ENCODE data around the gene AP2M1.

Gene AP2M1

DNA sequence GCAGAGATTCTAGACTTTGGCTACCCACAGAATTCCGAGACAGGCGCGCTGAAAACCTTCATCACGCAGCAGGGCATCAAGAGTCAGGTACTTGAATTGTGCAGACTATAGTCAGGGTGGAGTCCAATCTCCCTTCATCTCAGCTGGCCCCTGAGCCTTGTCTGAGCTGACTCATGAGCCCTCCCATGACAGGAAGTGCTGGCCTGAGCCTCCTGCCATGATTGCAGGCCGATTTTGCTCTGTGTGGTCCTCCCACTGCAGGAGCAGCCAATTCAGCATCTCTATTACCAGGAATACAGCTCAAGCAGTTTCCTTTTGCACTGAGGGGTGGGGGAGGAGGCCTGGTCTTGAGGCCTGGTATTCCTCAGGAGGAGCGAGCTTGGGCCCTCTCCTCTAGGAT, 5.5 kb downstream of the AP2M1 start:
- DNase-seq (no peak), ATAC-seq (no peak)

DNA sequence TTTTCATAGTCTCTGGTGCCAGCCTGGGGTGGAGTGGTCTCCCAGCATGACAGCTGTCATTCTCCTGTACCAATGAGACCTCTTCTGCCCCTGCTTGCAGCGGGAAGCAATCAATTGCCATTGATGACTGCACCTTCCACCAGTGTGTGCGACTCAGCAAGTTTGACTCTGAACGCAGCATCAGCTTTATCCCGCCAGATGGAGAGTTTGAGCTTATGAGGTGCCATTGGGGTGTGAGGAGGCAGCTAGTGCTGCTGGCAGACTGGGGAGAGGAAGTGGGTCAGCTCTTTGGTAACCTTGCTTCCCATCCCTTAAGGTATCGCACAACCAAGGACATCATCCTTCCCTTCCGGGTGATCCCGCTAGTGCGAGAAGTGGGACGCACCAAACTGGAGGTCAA, 6.9 kb downstream of the AP2M1 start:
- DNase-seq (no peak), ATAC-seq (no peak)

DNA sequence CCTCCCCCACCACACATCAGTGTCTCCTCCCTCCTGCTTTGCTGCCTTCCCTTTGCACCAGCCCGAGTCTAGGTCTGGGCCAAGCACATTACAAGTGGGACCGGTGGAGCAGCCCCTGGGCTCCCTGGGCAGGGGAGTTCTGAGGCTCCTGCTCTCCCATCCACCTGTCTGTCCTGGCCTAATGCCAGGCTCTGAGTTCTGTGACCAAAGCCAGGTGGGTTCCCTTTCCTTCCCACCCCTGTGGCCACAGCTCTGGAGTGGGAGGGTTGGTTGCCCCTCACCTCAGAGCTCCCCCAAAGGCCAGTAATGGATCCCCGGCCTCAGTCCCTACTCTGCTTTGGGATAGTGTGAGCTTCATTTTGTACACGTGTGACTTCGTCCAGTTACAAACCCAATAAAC, 9.0 kb downstream of the AP2M1 start:
- ATAC-seq (no peak), DNase-seq (no peak)

DNA sequence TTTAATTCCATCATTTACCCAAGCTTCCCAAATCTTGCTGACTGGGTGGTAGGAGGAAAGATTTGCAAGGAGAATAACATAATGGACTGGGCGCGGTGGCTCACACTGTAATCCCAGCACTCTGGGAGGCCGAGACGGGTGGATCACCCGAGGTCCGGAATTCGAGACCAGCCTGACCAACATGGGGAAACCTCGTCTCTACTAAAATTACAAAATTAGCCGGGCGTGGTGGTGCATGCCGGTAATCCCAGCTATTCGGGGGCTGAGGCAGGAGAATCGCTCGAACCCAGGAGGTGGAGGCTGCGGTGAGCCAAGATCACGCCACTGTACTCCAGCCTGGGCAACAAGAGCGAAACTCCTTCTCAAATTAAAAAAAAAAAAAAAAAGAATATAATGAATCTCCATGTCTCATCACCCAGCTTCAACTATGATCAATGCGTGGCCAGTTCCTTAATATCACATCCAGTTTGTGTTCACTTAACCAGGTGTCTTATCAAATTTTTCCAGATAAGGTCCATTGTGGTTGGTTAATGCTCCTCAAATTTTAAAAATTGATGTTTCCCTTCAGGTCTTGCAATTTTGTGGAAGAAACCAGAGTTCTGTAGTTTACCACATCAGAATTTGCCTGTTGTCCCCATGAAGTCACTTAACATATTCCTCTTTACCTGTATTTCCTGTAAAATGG, 10.0 kb downstream of the AP2M1 start:
- no peak for DNase-seq
- ATAC-seq, result no peak

DNA sequence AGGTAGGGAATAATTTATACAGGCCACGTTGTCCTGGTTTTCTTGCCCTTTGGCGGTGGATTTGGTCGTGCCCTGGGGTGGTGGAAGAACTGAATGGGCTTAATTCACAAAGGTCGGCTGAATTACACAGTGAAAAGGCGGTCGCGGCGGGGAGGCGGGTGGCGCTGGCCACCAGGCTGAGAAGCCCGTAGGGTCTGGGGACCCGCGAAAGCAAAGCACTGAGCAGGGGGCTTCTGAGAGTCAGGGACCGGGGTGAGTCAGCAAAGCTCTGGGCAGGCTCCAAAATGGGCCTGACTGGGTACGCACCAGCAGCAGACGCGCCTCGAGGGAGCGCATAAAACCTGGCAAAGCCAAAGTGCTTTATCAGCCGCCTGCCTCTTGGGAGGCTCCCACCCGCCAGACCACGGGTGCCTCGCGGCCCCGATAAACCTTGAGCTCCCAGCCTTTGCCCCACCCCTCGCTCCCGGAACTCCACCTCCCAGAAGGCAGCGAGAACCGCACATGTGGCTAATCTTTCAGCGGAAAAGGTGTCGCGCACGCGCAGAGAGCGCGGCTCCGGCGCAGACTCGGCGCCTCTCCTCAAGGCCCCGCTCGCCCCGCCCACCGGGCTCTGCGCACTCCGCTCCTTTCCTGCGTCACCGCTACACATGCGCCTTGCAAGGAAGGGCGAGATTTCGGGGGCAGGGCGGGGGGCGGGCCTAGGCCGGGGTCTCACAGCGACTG, 11.0 kb downstream of the AP2M1 start:
- DNase-seq (peak; percentile 100), ATAC-seq (peak; percentile 93)

DNA sequence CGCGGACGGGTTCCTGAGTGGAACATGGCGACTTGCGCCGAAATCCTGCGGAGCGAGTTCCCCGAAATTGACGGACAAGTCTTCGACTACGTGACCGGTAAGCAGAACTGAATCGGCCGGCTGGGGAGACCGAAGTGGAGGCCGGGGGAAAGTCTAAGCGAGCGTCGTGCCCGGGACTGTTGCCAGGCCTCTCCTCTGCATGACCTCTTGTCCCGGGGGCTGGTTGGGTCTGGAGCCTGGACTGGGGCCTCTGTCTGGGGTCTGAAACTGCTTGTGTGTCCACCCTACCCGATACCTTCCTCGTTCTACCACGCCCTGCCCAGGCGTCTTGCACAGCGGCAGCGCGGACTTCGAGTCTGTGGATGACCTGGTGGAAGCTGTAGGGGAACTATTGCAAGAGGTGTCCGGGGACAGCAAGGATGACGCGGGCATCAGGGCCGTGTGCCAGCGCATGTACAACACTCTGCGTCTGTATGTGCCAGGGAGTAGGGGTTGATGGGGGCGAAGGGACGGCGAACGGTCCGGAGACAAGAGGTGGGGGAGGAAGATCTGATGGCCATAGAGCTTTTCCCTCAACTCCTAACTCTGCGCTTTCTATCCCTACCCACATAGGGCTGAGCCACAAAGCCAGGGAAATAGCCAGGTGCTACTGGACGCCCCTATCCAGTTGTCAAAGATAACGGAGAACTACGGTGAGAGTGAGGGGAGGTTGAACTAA, 11.7 kb downstream of the AP2M1 start, which contains the start of gene ABCF3:
Gene ABCF3, plus strand, starts transcription at position 16 of the 718 bp plus-strand sequence. Its CDS starts 9 bp downstream, at position 25.
- ATAC-seq, result peak; percentile 10
- no peak for DNase-seq

DNA sequence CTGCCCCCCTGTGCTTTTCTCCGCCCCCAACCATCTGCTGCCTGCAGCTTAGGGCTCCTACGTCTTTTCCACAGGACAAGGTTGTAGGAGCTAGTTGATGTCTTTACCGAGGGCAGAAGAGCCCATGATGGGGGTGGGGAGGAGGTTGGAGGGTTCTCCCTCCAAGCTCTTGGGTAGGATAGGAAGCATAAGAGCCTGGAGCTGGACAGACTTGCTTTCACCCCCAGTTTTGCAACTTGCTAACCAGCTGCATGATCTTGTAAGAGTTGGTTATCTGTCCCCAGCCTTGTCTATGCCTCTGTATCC, 12.2 kb downstream of the AP2M1 start:
- no peak for ATAC-seq

DNA sequence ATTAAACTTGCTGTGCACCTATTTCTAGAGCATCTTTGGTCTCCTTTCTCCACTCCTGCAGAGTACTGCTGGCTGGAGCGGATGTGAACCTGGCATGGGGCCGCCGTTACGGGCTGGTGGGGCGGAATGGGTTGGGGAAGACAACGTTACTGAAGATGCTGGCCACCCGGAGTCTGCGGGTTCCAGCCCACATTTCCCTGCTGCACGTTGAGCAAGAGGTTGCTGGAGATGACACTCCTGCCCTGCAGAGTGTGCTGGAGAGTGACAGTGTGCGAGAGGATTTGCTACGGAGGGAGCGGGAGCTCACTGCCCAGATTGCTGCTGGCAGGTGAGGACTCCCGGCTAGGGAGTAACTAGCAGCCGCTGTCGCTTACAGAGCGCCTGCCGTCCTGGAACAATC, 13.4 kb downstream of the AP2M1 start:
- ATAC-seq (no peak), DNase-seq (no peak)

More for the DNA sequence above, 12.2 kb downstream of the AP2M1 start:
- DNase-seq, result no peak

DNA sequence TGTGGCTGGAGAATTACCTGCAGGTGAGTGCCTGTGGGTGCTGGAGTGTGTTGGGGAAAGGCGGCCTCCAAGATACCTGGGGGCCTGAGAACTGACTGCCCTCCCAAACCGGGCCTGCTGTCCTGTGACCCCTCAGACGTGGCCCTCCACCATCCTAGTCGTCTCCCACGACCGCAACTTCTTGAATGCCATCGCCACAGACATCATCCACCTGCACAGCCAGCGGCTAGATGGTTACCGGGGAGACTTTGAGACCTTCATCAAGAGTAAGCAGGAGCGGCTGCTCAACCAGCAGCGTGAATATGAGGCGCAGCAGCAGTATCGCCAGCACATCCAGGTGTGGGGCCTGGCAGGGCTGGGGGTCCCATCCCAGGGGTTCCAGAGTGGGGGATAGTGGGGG, 14.8 kb downstream of the AP2M1 start:
- ATAC-seq (no peak), DNase-seq (no peak)

DNA sequence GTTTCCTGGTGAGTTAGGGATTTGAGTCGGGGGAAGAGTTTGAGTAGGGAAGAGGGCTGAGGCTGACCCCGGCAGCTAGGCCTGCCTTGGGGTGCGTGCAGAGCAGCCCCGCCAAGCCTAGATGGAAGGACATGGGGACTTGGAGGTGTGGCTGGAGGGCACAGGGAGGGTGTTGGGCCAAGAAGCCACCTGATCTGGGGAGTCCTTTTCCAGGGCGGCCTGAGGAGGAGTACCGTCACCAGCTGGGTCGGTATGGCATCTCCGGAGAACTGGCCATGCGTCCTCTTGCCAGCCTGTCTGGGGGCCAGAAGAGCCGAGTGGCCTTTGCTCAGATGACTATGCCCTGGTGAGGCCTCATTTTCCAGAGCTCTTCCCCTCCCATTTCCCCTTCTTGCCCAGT, 18.2 kb downstream of the AP2M1 start:
- ATAC-seq (no peak), DNase-seq (no peak)

DNA sequence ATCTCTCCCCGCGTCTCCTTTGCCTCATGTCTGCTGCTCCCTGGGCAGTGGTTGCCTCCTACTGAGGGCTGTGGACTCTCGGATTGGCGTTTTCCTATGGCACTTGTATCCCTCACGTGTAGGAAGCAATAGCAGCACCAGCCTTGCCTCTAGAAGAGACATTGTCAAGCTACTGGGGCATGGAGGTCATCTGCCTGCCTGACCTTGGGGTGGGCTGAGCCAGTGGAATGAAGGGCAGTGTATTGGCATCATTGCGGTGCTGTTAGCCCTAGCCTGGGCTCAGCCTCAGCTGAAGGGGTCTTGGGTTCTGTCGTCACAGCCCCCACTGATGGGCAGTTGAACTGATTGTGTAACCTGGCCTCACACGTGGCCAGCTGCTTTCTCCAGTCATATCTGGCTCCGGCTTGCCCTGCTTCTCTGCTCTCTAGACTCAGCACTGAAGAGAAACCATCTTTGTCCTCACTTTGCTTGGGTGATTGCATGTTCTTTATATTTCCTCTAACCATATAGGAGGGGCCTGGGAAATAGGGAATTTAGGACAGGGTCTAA, 19.4 kb downstream of the AP2M1 start:
- ATAC-seq (no peak), DNase-seq (no peak)

DNA sequence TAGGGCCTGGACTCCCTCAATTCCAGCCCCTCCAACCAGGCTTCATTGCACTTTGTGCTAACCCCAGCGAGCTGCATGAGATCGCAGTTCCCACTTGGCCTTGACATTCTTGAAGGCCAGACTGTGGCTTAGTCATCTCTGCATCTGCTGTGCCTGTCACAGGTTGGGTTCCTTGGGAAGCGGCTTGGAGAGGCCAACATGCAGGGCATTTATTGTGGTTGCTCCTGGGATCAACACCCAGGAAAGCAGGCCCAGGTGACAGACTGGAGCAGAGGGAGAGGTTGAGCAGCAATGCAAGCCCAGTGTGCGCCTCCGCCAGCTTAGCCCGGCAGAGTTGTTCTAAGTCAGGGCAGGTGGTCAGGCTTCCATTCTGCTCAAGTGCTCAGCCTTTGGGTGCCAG, 21.9 kb downstream of the AP2M1 start:
- ATAC-seq, result no peak
- DNase-seq, result no peak

DNA sequence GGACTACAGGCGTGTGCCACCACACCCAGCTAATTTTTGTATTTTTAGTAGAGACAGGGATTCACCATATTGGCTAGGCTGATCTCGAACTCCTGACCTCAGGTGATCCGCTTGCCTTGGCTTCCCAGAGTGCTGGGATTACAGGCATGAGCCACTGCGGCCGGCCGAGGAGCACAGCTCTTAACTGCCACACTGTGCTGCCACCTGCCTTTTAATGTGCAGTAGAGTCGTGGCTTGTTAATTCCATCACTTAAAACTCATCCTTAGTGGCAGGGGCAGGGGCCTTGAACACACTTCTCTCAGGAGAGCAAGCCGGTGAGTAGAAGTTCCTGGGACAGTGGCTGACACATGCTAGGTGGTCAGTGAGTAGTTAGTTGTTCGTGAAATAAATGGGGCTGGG, 23.9 kb downstream of the AP2M1 start:
- DNase-seq (no peak), ATAC-seq (no peak)

DNA sequence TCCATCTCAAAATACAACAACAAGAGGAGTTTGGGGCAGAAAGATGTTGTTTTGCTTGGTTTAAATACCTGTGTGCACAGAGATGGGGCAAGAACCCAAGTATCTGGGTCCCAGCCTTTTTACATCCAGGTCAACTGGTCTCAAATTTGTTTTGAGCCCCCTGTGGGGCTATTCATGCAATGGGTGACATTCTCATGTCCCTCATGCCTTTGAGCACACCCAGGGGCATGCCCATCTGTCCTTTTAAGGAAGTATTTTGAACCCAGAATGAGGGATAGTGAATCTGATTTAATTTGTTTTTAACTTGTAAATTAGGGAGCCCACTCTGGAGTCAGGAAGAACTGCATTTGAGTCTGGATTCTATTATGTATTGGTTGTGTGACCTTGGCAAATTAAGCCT, 26.2 kb downstream of the AP2M1 start:
- ATAC-seq (no peak), DNase-seq (no peak)

DNA sequence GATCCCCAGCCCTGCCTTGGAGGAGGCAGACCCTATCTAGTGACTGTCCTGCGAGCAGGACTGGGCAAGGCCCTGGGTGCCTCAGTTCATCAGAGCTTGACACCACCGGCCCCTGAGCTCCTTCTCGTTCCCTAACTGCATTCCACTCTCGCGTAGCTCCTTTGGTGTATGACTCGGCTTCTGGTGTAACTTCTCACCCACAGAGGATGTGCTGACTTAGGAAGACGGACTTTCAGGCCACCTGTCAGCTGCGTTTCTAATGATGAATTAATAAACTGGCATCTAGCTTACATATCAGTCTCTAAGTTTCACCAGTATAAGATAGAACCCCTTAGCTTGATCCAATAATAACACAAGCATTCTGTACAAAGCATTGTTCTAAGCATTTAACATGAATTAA, 28.9 kb downstream of the AP2M1 start:
- ATAC-seq (no peak), DNase-seq (no peak)

DNA sequence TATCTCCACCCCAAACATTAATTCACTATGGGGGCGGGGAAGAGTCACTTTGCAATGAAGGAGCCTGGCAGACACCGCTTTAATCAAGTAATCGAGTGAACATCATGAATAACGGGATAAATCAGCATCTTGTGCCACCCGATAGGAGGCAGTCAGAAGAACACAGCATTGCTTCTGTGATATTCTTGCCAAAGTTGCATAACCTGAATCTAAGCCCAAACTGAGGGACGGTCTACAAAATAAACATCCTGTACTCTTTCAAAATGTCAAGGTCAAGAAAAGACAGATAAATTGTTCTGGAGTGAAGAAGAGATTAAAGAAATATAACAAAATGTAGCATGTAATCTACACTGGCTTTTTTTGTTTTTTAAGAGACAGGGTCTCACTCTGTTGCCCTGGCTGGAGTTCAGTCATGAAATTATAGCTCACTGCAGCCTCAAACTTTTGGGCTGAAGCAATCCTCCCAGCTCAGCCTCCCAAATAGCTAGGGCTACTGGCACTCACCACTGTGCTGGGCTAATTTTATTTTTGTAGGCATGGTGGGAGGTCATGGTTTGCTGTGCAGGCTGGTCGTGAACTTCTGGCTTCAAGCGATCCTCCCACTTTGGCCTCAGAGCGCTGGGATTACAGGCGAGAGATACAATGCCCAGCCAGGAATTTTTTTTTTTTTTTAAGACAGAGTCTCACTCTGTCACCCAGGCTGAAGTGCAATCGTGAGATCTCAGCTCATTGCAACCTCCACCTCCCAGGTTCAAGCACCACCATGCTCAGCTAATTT, 34.7 kb downstream of the AP2M1 start:
- DNase-seq (no peak), ATAC-seq (no peak)

DNA sequence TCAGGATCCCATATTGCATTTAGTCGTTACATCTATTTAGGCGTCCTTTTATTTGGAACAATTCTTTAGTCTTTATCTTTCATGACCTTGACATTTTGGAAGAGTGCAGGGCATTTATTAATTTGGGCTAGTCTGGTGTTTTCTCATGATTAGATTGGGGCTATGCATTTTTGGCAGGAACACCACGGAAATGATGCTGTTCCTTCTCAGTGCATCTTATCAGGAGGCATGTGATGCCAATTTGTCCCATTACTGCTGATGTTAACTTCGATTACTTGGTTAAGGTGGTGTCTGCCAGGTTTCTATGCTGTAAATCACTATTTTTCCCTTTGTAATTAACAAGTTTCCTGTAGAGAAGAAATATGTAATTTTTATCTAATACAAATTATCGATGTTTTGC, 36.6 kb downstream of the AP2M1 start:
- no peak for DNase-seq

DNA sequence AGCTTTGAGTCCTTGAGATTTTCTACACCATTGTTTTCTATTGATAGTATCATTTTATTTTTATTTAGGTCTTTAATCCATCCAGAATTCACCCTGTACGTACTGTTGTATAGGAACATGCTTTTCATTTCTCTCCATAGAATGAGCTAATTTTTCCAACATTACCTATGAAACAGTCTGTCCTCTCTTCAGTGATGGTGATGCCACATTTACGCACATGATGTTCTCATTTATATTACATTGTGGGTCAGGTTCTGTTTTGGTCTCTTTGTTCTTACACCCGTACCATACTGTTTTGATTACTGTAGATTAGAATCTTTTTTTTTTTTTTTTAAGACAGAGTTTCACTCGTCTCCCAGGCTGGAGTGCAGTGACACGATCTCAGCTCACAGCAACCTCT, 37.1 kb downstream of the AP2M1 start:
- DNase-seq, result no peak
- ATAC-seq, result no peak

More for the DNA sequence above, 36.6 kb downstream of the AP2M1 start:
- no peak for ATAC-seq

DNA sequence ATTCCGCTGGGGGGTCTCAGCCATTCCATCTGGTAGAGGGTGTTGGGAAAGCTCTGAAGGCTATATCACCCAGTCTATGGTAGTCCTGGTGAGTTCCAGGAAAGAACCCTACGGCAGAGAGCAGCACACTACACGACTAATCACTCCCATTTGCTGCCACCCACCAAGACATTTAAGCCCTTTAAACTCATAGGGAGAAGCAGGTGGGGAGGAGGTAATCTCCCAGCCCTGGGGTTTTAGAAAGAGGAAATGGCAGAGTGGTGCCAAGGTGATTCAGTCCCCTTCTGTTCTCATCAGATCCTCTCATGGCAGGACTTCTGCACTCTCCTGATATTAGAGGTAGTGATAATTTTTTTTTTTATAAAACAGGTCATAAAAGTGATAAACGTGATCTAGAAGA, 44.2 kb downstream of the AP2M1 start:
- DNase-seq (no peak), ATAC-seq (no peak)

DNA sequence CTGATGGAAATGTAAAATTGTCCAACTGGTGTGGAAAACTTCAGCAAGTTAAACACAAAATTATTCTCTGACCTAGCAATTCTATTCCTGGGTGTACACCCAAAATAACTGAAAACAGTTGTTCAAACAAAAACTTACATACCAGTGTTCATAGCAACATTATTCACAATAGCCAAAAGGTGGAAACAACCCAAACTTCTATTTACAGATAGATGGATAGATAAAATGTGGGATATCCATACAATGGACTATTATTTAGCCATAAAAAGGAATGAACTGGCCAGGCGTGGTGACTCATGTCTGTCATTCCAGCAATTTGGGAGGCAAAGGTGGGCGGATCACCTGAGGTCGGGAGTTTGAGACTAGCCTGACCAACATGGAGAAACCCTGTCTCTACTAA, 47.9 kb downstream of the AP2M1 start:
- ATAC-seq (no peak), DNase-seq (no peak)

DNA sequence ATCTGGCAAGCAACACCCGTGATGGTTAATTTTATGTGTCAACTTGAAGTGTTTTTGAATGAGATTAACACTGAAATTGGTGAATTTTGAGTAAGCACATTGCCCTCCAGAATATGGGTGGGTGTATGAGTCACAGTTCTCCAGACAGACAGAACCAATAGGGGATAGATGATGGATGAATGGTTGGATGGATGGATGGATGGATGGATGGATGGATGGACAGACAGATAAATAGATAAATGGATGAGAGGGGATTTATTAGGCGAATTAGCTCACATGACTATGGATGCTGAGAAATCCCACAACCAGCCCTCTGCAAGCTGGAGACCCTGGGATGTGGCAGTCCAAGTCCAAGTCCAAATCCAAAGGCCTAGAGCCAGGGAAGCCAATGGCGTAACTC, 49.3 kb downstream of the AP2M1 start:
- ATAC-seq (no peak), DNase-seq (no peak)

DNA sequence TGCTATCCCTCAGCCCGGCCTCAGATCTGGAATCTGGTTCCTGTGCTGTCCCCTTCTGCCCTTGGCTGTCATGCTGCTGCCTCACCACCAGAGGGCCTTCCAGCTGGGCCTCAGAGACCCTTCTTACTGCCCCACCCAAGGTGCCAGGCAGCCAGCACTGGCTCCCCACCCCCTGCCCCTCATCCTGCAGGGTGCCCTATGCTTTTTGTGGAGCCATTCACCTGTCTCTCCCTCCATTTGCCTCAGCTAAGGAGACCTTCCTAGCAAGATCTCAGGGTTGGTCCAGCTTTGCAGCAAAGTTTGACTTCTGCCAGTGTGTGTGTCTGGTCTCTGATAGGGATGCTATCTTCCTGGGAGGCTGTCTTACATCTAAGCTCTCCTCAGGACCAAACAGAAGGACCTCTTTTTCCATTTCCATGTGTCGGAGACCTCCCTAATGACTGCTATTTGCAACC, 52.9 kb downstream of the AP2M1 start:
- ATAC-seq (peak; percentile 30), DNase-seq (peak; percentile 67)
